HepG2 (cell line): ENCODE measurements around the gene ZFP36L2. TPM values are rescaled to one million over a fixed set of nuclear protein-coding genes. Genes with fewer than 3 reads are reported as not detected.

Source experiments
- BRD4 ChIP-seq: sonication (generic); formaldehyde crosslinking; IDR thresholded peaks from 2 replicates; pipeline ENCODE4 v1.4.0; 2020; ENCODE audit warnings: missing genetic modification reagents
- CAMTA2 ChIP-seq: sonication (generic); formaldehyde crosslinking; IDR thresholded peaks from 2 replicates; pipeline ENCODE4 v1.4.0; 2020; ENCODE audit warnings: mild to moderate bottlenecking, missing genetic modification reagents, borderline replicate concordance
- FOSL1 ChIP-seq: sonication (generic); formaldehyde crosslinking; IDR thresholded peaks from 2 replicates; pipeline ENCODE4 v1.9.0; 2021; ENCODE audit warnings: missing genetic modification reagents, borderline replicate concordance
- HCFC1 ChIP-seq: fragments of 150-350 bp; IDR thresholded peaks from 2 replicates; pipeline ENCODE4 v1.6.1; 2014; ENCODE audit warnings: low read depth, low read length
- JUNB ChIP-seq: sonication (generic); formaldehyde crosslinking; IDR thresholded peaks from 2 replicates; pipeline ENCODE4 v1.8.0; 2022; ENCODE audit warnings: missing genetic modification reagents, mild to moderate bottlenecking, borderline replicate concordance
- SAFB2 ChIP-seq: sonication (generic); formaldehyde crosslinking; IDR thresholded peaks from 2 replicates; pipeline ENCODE4 v1.5.1; 2020; ENCODE audit warnings: missing genetic modification reagents, low read depth, mild to moderate bottlenecking, borderline replicate concordance
- SKI ChIP-seq: fragments of 450-650 bp; IDR thresholded peaks from one replicate; pipeline ENCODE4 v1.6.1; 2018; ENCODE audit warnings: mild to moderate bottlenecking; ENCODE audit not compliant: partially characterized antibody
- TOE1 ChIP-seq: sonication (generic); formaldehyde crosslinking; IDR thresholded peaks from 2 replicates; pipeline ENCODE4 v1.4.0; 2020; ENCODE audit warnings: mild to moderate bottlenecking, missing genetic modification reagents
- ZBTB38 ChIP-seq: sonication (generic); formaldehyde crosslinking; IDR thresholded peaks from 2 replicates; pipeline ENCODE4 v1.5.1; 2020; ENCODE audit warnings: mild to moderate bottlenecking, missing genetic modification reagents
- ZFP41 ChIP-seq: sonication (generic); formaldehyde crosslinking; IDR thresholded peaks from 2 replicates; pipeline ENCODE4 v1.4.0; 2020; ENCODE audit warnings: mild to moderate bottlenecking, missing genetic modification reagents, borderline replicate concordance
- ZNF431 ChIP-seq: sonication (generic); formaldehyde crosslinking; IDR thresholded peaks from 2 replicates; pipeline ENCODE4 v1.9.0; 2022; ENCODE audit warnings: missing genetic modification reagents, low read depth, mild to moderate bottlenecking, borderline replicate concordance
- ZNF776 ChIP-seq: sonication (generic); formaldehyde crosslinking; IDR thresholded peaks from 2 replicates; pipeline ENCODE4 v1.4.0; 2020; ENCODE audit warnings: mild to moderate bottlenecking, missing genetic modification reagents
- polyA plus RNA-seq, 8 experiments: library from polyadenylated mRNA; depleted of rRNA in 3 of 8; stranded (reverse) in 7 of 8; unstranded in 1 of 8; fragments of >200 nt; fragmentation: Illumina TruSeq in 4 of 8; extraction: Trizol in 4 of 8; gene quantifications; 2 replicates each; pipeline versions ENCODE4 v1.2.1 to v1.2.3, GENCODE V29; 2011 to 2016; ENCODE audit warnings: low read depth in 4 of 8, missing spikeins in 1 of 8, mixed read lengths in 1 of 8; ENCODE audit not compliant: insufficient read depth in 1 of 8
- total RNA-seq, 5 experiments: library from RNA; depleted of rRNA; stranded (reverse); fragments of >200 nt; fragmentation: Illumina TruSeq; extraction: Trizol; gene quantifications; 2 replicates each; pipeline ENCODE4 v1.2.3, GENCODE V29; 2016; ENCODE audit warnings: low read depth in 1 of 5
- TF ChIP-seq, protein P1 (sequence below): sonication (generic); formaldehyde crosslinking; IDR thresholded peaks from 2 replicates; pipeline ENCODE4 v1.4.0; 2020; ENCODE audit warnings: missing genetic modification reagents
- TF ChIP-seq, protein P2 (sequence below): sonication (generic); formaldehyde crosslinking; IDR thresholded peaks from 2 replicates; pipeline ENCODE4 v1.5.0; 2020; ENCODE audit warnings: missing genetic modification reagents
- TF ChIP-seq, protein P3 (sequence below): sonication (generic); formaldehyde crosslinking; IDR thresholded peaks from 2 replicates; pipeline ENCODE4 v1.4.0; 2020; ENCODE audit warnings: missing genetic modification reagents, borderline replicate concordance
- TF ChIP-seq, protein P4 (sequence below): sonication (generic); formaldehyde crosslinking; IDR thresholded peaks from 2 replicates; pipeline ENCODE4 v1.4.0; 2020; ENCODE audit warnings: missing genetic modification reagents
- TF ChIP-seq, protein P5 (sequence below): sonication (generic); formaldehyde crosslinking; IDR thresholded peaks from 2 replicates; pipeline ENCODE4 v1.4.0; 2020; ENCODE audit warnings: missing genetic modification reagents

ZFP36L2 gene
- total and polyA plus RNA-seq, 2 of the 13 experiments (the other 11 are each of a cell fraction or from before 2014, with no cell fraction given): 11.2 to 21.8 TPM

DNA sequence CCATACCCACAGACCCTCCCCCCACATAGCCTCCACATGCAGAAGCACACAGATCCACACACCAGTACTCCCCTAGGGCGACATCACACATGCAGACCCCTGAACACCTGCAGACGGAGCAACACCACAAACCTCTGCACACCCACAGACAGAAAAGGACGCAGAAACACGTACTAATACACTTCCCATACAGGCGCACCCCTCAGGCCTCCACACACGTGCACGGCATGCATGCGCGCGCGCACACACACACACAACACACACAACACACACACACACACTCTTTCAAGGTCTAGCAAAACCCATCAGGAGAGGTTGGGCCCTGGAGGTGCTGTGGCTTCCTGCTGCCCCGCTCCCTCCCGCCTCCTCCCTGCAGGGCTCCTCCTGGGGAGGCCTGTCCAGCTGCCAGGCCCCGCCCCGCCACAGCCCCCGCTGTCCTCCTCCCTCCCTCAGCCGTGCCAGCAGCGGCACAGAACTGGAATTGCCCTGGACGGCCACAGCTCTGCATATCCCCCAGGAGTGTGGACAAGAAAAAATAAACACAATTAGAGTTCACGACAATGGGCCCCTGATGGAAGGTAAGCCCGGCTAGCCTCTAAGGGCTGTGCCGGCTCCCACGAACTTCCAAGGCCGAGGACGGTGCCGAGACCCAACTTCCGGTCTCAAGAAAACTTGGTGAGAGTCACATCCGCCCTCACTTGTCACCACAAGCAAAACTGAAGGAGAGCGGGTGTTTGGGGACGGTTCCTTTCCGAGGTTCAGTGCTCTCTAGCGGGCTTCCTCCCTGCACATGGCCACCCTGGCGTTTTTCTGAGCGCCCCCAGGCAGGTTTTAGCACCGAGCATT, 6.8 kb downstream of the ZFP36L2 start (continued):
- TF ChIP-seq, protein P1, sequence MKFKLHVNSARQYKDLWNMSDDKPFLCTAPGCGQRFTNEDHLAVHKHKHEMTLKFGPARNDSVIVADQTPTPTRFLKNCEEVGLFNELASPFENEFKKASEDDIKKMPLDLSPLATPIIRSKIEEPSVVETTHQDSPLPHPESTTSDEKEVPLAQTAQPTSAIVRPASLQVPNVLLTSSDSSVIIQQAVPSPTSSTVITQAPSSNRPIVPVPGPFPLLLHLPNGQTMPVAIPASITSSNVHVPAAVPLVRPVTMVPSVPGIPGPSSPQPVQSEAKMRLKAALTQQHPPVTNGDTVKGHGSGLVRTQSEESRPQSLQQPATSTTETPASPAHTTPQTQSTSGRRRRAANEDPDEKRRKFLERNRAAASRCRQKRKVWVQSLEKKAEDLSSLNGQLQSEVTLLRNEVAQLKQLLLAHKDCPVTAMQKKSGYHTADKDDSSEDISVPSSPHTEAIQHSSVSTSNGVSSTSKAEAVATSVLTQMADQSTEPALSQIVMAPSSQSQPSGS (CRISPR knock-in tag): no peak
- TF ChIP-seq, protein P2, sequence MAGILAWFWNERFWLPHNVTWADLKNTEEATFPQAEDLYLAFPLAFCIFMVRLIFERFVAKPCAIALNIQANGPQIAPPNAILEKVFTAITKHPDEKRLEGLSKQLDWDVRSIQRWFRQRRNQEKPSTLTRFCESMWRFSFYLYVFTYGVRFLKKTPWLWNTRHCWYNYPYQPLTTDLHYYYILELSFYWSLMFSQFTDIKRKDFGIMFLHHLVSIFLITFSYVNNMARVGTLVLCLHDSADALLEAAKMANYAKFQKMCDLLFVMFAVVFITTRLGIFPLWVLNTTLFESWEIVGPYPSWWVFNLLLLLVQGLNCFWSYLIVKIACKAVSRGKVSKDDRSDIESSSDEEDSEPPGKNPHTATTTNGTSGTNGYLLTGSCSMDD: no peak
- TF ChIP-seq, protein P3, sequence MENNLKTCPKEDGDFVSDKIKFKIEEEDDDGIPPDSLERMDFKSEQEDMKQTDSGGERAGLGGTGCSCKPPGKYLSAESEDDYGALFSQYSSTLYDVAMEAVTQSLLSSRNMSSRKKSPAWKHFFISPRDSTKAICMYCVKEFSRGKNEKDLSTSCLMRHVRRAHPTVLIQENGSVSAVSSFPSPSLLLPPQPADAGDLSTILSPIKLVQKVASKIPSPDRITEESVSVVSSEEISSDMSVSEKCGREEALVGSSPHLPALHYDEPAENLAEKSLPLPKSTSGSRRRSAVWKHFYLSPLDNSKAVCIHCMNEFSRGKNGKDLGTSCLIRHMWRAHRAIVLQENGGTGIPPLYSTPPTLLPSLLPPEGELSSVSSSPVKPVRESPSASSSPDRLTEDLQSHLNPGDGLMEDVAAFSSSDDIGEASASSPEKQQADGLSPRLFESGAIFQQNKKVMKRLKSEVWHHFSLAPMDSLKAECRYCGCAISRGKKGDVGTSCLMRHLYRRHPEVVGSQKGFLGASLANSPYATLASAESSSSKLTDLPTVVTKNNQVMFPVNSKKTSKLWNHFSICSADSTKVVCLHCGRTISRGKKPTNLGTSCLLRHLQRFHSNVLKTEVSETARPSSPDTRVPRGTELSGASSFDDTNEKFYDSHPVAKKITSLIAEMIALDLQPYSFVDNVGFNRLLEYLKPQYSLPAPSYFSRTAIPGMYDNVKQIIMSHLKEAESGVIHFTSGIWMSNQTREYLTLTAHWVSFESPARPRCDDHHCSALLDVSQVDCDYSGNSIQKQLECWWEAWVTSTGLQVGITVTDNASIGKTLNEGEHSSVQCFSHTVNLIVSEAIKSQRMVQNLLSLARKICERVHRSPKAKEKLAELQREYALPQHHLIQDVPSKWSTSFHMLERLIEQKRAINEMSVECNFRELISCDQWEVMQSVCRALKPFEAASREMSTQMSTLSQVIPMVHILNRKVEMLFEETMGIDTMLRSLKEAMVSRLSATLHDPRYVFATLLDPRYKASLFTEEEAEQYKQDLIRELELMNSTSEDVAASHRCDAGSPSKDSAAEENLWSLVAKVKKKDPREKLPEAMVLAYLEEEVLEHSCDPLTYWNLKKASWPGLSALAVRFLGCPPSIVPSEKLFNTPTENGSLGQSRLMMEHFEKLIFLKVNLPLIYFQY (CRISPR knock-in tag): no peak; the same call in none of the 2 replicates
- peak; percentile 50; the same call in 1 of the 2 replicates for TF ChIP-seq ZBTB38 (CRISPR knock-in tag)
- peak; percentile 64 for TF ChIP-seq BRD4
- TF ChIP-seq SAFB2 (CRISPR knock-in tag): peak; percentile 81; the same call in 1 of the 2 replicates
- 0 out of 2 replicates have a peak, but pooled peaks have one; percentile 8 for TF ChIP-seq TOE1 (CRISPR knock-in tag)
- TF ChIP-seq SKI: no peak
- TF ChIP-seq, protein P4, sequence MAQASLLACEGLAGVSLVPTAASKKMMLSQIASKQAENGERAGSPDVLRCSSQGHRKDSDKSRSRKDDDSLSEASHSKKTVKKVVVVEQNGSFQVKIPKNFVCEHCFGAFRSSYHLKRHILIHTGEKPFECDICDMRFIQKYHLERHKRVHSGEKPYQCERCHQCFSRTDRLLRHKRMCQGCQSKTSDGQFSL (CRISPR knock-in tag): no peak
- no peak for TF ChIP-seq FOSL1 (CRISPR knock-in tag)
- TF ChIP-seq CAMTA2 (CRISPR knock-in tag): peak; percentile 77; the same call in 1 of the 2 replicates
- TF ChIP-seq, protein P5, sequence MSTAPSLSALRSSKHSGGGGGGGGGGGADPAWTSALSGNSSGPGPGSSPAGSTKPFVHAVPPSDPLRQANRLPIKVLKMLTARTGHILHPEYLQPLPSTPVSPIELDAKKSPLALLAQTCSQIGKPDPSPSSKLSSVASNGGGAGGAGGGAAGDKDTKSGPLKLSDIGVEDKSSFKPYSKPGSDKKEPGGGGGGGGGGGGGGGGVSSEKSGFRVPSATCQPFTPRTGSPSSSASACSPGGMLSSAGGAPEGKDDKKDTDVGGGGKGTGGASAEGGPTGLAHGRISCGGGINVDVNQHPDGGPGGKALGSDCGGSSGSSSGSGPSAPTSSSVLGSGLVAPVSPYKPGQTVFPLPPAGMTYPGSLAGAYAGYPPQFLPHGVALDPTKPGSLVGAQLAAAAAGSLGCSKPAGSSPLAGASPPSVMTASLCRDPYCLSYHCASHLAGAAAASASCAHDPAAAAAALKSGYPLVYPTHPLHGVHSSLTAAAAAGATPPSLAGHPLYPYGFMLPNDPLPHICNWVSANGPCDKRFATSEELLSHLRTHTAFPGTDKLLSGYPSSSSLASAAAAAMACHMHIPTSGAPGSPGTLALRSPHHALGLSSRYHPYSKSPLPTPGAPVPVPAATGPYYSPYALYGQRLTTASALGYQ (CRISPR knock-in tag): peak; percentile 40; the same call in 1 of the 2 replicates
- no peak; the same call in 1 of the 2 replicates for TF ChIP-seq ZNF776 (CRISPR knock-in tag)
- peak; percentile 52 for TF ChIP-seq ZNF431 (CRISPR knock-in tag)
- TF ChIP-seq JUNB: peak; percentile 13; the same call in 1 of the 2 replicates
- peak; percentile 64; the same call in 1 of the 2 replicates for TF ChIP-seq ZFP41 (CRISPR knock-in tag)
- no peak for TF ChIP-seq HCFC1
